GM12891 (cell line): Measurements from ENCODE around the gene CD33.

Experiments used
- DNase-seq: peaks from one replicate; pipeline ENCODE4 v3.0.0; 2011; ENCODE audit warnings: low spot score; ENCODE audit not compliant: insufficient read length
- FAIRE-seq: peaks from 2 replicates; lab custom pipeline; 2011; peaks lifted over from hg19 to GRCh38; lab: Jason Lieb, UNC
- PAX5 ChIP-seq: IDR thresholded peaks from 2 replicates; pipeline ENCODE4 v1.6.1; 2011; ENCODE audit warnings: low read length, moderate library complexity, mild to moderate bottlenecking; ENCODE audit not compliant: insufficient read depth, severe bottlenecking
- POLR2A ChIP-seq: IDR thresholded peaks from 2 replicates; pipeline ENCODE4 v1.6.1; 2011; ENCODE audit warnings: low read depth, low read length, control low read depth
- POLR2AphosphoS5 ChIP-seq: IDR thresholded peaks from 2 replicates; pipeline ENCODE4 v1.6.1; 2011; ENCODE audit warnings: low read depth, low read length, control low read depth
- POU2F2 ChIP-seq: IDR thresholded peaks from 2 replicates; pipeline ENCODE4 v1.6.1; 2011; ENCODE audit warnings: low read depth, mild to moderate bottlenecking, control low read depth, low read length, moderate library complexity
- SPI1 ChIP-seq: IDR thresholded peaks from 2 replicates; pipeline ENCODE4 v1.6.1; 2011; ENCODE audit warnings: low read depth, low read length, control low read depth
- TAF1 ChIP-seq: IDR thresholded peaks from 2 replicates; pipeline ENCODE4 v1.6.1; 2011; ENCODE audit warnings: low read depth, low read length, control low read depth

CD33 gene

GRCh38 chr19:51227326-51227725 lies 2.4 kb downstream of the CD33 start:
- FAIRE-seq = no peak
- TF ChIP-seq POLR2AphosphoS5 (no peak), SPI1 (no peak), PAX5 (no peak), POU2F2 (no peak), POLR2A (no peak), TAF1 (no peak)
- no peak for DNase-seq

DNA sequence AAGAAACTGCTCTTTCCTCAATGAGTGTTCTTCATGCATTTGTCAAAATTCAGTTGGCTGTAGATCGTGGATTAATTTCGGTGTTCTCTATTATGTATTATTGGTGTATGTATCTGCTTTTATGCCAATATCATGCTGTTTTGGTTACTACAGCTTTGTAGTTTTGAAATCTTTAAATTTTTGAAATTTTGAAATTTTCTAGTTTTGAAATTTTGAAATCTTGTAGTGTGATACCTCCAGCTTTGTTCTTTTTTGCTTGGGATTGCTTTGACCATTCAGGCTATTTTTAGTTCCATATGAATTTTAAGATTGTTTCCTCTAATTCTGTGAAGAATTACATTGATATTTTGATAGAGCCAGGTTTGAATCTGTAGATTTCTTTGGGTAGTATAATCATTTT lies 3.1 kb downstream of the CD33 start:
- FAIRE-seq (no peak), DNase-seq (no peak)
- no peak for TF ChIP-seq POLR2AphosphoS5
- no peak for TF ChIP-seq SPI1
- TF ChIP-seq TAF1 = no peak
- no peak for TF ChIP-seq PAX5
- no peak for TF ChIP-seq POLR2A
- TF ChIP-seq POU2F2 = no peak

DNA sequence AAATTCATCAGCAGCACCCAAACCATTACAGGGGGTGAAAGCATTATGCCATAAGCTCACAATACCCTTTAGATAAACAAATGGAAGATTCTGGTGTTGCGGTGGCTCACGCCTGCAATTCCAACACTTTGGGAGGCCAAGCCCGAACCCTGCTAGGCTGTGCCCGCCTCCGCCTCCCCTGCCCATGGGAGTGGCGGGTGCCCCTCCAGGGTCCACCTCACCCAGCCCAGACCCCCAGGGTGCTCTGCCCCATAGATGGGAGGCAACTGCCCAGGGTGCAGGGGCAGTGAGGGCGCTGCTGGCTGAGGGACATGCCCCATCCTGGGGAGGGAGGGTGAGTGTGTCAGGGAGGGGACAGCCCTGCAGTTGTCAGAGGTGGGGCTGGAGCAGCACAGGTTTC lies 16.0 kb downstream of the CD33 start:
- DNase-seq (no peak), FAIRE-seq (no peak)
- TF ChIP-seq POLR2A (no peak), POU2F2 (no peak), TAF1 (no peak), PAX5 (no peak), POLR2AphosphoS5 (no peak), SPI1 (no peak)

DNA sequence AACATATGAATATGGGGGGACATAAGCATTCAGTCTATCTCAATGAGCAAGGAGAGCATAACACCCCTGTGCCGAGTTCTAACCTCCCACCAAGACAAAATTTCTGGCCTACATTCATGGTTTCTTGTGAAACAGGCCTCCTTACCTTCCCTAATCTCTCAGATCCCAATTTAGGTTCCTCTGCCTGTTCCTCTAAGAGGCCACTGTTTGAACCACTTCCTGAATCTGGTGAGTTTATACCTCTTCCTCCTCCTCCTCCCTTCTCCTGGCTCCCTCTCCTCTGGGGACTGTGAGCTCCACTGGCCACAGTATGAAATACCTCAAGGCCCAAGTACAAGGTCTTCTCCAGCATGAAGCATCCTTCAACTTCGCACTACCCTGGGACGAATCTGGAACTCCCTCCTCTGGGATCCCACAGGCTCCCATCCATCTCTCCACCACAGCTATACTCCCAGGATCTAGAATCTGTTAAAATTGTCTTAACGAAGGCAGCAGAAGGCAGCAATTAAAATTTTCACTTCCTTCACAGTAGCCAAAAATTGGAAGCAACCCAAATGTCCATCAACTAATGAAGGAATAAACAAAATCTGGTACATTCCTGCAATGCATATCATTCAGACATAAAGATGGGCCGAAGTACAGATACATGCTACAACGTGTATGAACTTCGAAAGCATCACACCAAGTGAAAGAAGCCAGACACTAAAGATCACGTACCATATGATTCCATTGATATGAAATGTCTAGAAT lies 18.2 kb downstream of the CD33 start:
- no peak for FAIRE-seq
- DNase-seq = no peak
- TF ChIP-seq SPI1 (no peak), POLR2AphosphoS5 (no peak), POLR2A (no peak), TAF1 (no peak), POU2F2 (no peak), PAX5 (no peak)

DNA sequence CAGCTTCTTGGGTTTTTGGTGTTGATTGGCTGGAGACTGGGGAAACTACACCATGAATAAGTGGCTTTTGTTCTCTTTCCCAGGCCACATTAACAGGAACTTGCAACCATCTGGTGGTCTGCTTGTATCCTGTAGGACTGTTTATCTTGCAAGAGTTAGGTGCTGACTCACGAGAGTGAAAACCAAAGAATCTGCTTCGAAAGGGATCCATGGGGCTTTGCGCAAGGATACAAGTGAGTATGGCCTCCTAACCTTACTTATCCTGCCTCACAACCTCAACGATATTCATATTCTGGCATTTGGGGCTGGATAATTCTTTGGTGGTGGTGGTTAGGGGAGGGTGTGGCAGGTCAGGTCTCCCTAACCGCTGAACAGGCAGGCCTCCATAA lies 21.3 kb downstream of the CD33 start:
- DNase-seq (no peak), FAIRE-seq (no peak)
- TF ChIP-seq POU2F2 (no peak), SPI1 (no peak), POLR2A (no peak), POLR2AphosphoS5 (no peak), PAX5 (no peak), TAF1 (no peak)

- no peak for FAIRE-seq
- DNase-seq = no peak
- TF ChIP-seq POLR2A (no peak), POU2F2 (no peak), SPI1 (no peak), PAX5 (no peak), POLR2AphosphoS5 (no peak), TAF1 (no peak)
Observed at GRCh38 chr19:51247972-51248590, 23.2 kb downstream of the CD33 start.

- FAIRE-seq (no peak), DNase-seq (no peak)
- TF ChIP-seq POLR2AphosphoS5 (no peak), SPI1 (no peak), POU2F2 (no peak), TAF1 (no peak), PAX5 (no peak), POLR2A (no peak)
Observed at GRCh38 chr19:51250786-51251467, 26.0 kb downstream of the CD33 start, which contains the start of gene SIGLECL1. SIGLECL1 (plus strand) TSS chr19:51251080; CDS start chr19:51264073, 12,993 bp downstream.

DNA sequence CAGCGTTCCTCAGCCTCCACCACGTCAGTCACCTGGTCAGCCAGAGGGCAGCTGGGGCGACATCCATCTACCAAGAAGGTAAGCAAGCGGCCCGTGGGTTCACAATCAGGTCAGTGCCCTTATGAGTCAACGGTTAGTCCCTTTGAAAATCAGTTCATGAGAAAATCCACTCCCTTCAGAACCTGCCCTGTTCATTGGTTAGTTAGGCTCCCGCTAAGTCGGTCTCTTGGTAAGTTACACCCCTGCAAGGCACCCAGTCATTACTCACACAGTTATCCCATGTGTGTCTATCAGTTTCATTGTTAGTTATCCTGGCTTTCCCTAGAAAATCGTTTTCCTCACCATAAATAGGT lies 26.6 kb downstream of the CD33 start:
- no peak for TF ChIP-seq POLR2AphosphoS5
- TF ChIP-seq POLR2A = no peak
- no peak for TF ChIP-seq PAX5
- TF ChIP-seq POU2F2 = no peak
- no peak for TF ChIP-seq TAF1
- TF ChIP-seq SPI1 = no peak
- FAIRE-seq = no peak
- DNase-seq = no peak

- FAIRE-seq (no peak), DNase-seq (no peak)
- no peak for TF ChIP-seq POLR2AphosphoS5
Observed at GRCh38 chr19:51252306-51253079, 27.6 kb downstream of the CD33 start.
